Neural cell (in vitro differentiated cells): ENCODE measurements around the gene MCTP2. TPM values are rescaled to one million over a fixed set of nuclear protein-coding genes. Genes with fewer than 3 reads are reported as not detected.

Experiments
- H2AFZ ChIP-seq: fragments of 200-600, 300-800 bp; sonication (generic), shearing (Covaris generic); 2 replicates; pipeline ENCODE4 v1.6.0; 2014; ENCODE audit warnings: low read depth, mild to moderate bottlenecking, antibody characterized with exemption, low read length, moderate library complexity
- H3F3A ChIP-seq: fragments of 200-600 bp; shearing (Covaris generic); 2 replicates; pipeline ENCODE4 v1.6.1; 2016; ENCODE audit warnings: mild to moderate bottlenecking, moderate library complexity, mixed read lengths, antibody characterized with exemption, low read length; ENCODE audit not compliant: insufficient read depth, poor library complexity, severe bottlenecking
- H3K27ac ChIP-seq: fragments of 200-600, 300-800 bp; sonication (generic), shearing (Covaris generic); 2 replicates; pipeline ENCODE4 v1.5.1; 2014; ENCODE audit warnings: mild to moderate bottlenecking, low read length, moderate library complexity
- H3K27me3 ChIP-seq: fragments of 300-800, 200-600 bp; sonication (generic), shearing (Covaris generic); 2 replicates; pipeline ENCODE4 v1.6.0; 2014; ENCODE audit warnings: mild to moderate bottlenecking, low read depth, low read length, moderate library complexity; ENCODE audit not compliant: insufficient read depth
- H3K36me3 ChIP-seq: fragments of 300-800, 200-600 bp; sonication (generic), shearing (Covaris generic); 2 replicates; pipeline ENCODE4 v1.5.1; 2014; ENCODE audit warnings: mild to moderate bottlenecking, antibody characterized with exemption, low read length, moderate library complexity; ENCODE audit not compliant: insufficient read depth
- H3K4me2 ChIP-seq: fragments of 300-800, 200-600 bp; sonication (generic), shearing (Covaris generic); 2 replicates; pipeline ENCODE4 v1.6.0; 2014; ENCODE audit warnings: mild to moderate bottlenecking, low read length
- H3K4me3 ChIP-seq: fragments of 300-800, 200-600 bp; sonication (generic), shearing (Covaris generic); 2 replicates; pipeline ENCODE4 v1.5.1; 2014; ENCODE audit warnings: mild to moderate bottlenecking, low read length, moderate library complexity
- H3K79me2 ChIP-seq: fragments of 200-600 bp; shearing (Covaris generic); replicated peaks from 2 replicates; pipeline ENCODE4 v1.6.0; 2014; ENCODE audit warnings: mild to moderate bottlenecking, low read length, moderate library complexity; ENCODE audit not compliant: insufficient read depth
- H3K9ac ChIP-seq: fragments of 300-800, 200-600 bp; sonication (generic), shearing (Covaris generic); 2 replicates; pipeline ENCODE4 v1.6.1; 2016; ENCODE audit warnings: mild to moderate bottlenecking, low read length, mixed read lengths
- H3K9me2 ChIP-seq: fragments of 200-600 bp; shearing (Covaris generic); 2 replicates; pipeline ENCODE4 v1.6.1; 2016; ENCODE audit warnings: mild to moderate bottlenecking, low read length, mixed read lengths; ENCODE audit not compliant: insufficient read depth
- H3K9me3 ChIP-seq: fragments of 200-600, 300-800 bp; sonication (generic), shearing (Covaris generic); 2 replicates; pipeline ENCODE4 v1.6.1; 2016; ENCODE audit warnings: mild to moderate bottlenecking, mixed run types, low read length, moderate library complexity, mixed read lengths
- H4K20me1 ChIP-seq: fragments of 200-600 bp; shearing (Covaris generic); 2 replicates; pipeline ENCODE4 v1.6.1; 2016; ENCODE audit warnings: mild to moderate bottlenecking, mixed run types; ENCODE audit not compliant: insufficient read depth
- EP300 ChIP-seq: fragments of 450-650 bp; conservative IDR thresholded peaks from 2 replicates; pipeline ENCODE4 v1.6.1; 2014; ENCODE audit warnings: antibody characterized with exemption, mild to moderate bottlenecking, moderate library complexity; ENCODE audit not compliant: poor library complexity, severe bottlenecking
- EZH2 ChIP-seq: fragments of 200-600, 300-800 bp; shearing (Covaris generic), sonication (generic); IDR thresholded peaks from 2 replicates; pipeline ENCODE4 v1.6.1; 2014; ENCODE audit warnings: antibody characterized with exemption, low read length, borderline replicate concordance, mild to moderate bottlenecking; ENCODE audit not compliant: insufficient read depth, poor library complexity, severe bottlenecking
- MXI1 ChIP-seq: fragments of 450-650 bp; conservative IDR thresholded peaks from 2 replicates; pipeline ENCODE4 v1.6.1; 2014; ENCODE audit warnings: antibody characterized with exemption, mild to moderate bottlenecking; ENCODE audit not compliant: poor library complexity, severe bottlenecking
- POLR2AphosphoS5 ChIP-seq: IDR thresholded peaks from 2 replicates; pipeline ENCODE4 v1.6.1; 2012
- RAD21 ChIP-seq: fragments of 450-650 bp; conservative IDR thresholded peaks from 2 replicates; pipeline ENCODE4 v1.6.1; 2014; ENCODE audit warnings: antibody characterized with exemption, mild to moderate bottlenecking, moderate library complexity
- SMC3 ChIP-seq: fragments of 450-650 bp; conservative IDR thresholded peaks from 2 replicates; pipeline ENCODE4 v1.6.1; 2014; ENCODE audit warnings: antibody characterized with exemption, mild to moderate bottlenecking, moderate library complexity; ENCODE audit not compliant: poor library complexity
- TAF1 ChIP-seq: IDR thresholded peaks from 2 replicates; pipeline ENCODE4 v1.6.1; 2012; ENCODE audit warnings: low read depth
- polyA plus RNA-seq: library from polyadenylated mRNA; depleted of rRNA; stranded (reverse); fragments of >200 nt; gene quantifications from 2 replicates; pipeline ENCODE4 v1.2.3, GENCODE V29; 2014
- TF ChIP-seq, protein P1 (sequence below): fragments of 450-650 bp; IDR thresholded peaks from 2 replicates; pipeline ENCODE4 v1.5.1; 2014; ENCODE audit warnings: antibody characterized with exemption, mild to moderate bottlenecking, moderate library complexity; ENCODE audit not compliant: poor library complexity, severe bottlenecking
- TF ChIP-seq, protein P2 (sequence below): IDR thresholded peaks from 2 replicates; pipeline ENCODE4 v1.6.1; 2012; ENCODE audit warnings: borderline replicate concordance

The MCTP2 gene
- polyA plus RNA-seq, 1 donor from 2014 or later: not detected

DNA sequence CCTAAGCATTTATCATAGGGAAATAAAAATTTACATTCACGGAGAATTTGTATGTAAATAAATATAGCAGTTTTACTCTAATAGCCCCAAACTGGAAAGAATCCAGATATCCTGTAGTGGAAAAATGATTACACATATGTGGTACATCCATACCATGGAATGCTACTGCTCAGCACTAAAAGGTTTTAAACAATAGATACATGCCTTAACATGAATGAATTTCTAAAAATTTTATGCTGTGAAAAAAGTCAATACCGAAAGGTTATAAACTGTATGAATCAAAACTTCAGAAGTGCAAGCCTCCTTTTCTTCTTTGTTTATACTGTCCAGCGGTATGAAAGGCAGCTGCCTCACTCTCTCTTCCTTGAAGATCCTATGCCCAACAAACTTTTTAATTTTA, 37.5 kb upstream of the MCTP2 start:
- Histone ChIP-seq H3K4me2 (no peak overlapping the region), H3K27me3 (no peaks in the 10 kb centered on the region), H3K79me2 (no peaks in the 10 kb centered on the region), H3K9me3 (no peaks in the 10 kb centered on the region), H3K4me3 (no peak overlapping the region), H3K27ac (no peak overlapping the region), H3K9ac (no peak overlapping the region), H3K9me2 (no peaks in the 10 kb centered on the region), H3F3A (no peaks in the 10 kb centered on the region), H3K36me3 (no peaks in the 10 kb centered on the region), H2AFZ (no peak overlapping the region), H4K20me1 (no peaks in the 10 kb centered on the region)
- TF ChIP-seq MXI1 (no peak), POLR2AphosphoS5 (no peak), RAD21 (no peak), TAF1 (no peak)
- TF ChIP-seq, protein P1, sequence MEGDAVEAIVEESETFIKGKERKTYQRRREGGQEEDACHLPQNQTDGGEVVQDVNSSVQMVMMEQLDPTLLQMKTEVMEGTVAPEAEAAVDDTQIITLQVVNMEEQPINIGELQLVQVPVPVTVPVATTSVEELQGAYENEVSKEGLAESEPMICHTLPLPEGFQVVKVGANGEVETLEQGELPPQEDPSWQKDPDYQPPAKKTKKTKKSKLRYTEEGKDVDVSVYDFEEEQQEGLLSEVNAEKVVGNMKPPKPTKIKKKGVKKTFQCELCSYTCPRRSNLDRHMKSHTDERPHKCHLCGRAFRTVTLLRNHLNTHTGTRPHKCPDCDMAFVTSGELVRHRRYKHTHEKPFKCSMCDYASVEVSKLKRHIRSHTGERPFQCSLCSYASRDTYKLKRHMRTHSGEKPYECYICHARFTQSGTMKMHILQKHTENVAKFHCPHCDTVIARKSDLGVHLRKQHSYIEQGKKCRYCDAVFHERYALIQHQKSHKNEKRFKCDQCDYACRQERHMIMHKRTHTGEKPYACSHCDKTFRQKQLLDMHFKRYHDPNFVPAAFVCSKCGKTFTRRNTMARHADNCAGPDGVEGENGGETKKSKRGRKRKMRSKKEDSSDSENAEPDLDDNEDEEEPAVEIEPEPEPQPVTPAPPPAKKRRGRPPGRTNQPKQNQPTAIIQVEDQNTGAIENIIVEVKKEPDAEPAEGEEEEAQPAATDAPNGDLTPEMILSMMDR: no peak

DNA sequence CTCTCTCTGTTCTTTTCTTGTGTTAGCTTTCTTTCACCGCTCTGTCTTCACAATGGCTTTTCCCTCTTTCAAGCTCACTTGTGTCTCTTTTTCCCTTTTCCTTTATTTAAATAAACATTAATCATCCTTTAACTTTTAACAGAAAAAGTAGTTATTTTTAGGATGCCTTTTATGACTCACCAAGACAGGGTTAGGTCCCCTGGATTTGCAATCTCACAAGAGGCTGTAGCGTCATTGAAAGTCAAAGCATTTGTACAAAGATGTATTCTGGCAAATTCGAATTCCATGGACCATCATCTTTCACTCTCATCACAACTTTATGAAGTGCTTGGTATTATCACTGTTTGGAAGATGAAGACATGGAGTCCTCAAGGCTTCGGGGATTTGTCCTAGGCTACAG, 34.8 kb upstream of the MCTP2 start:
- Histone ChIP-seq H3K9me3 (no peaks in the 10 kb centered on the region), H3F3A (no peaks in the 10 kb centered on the region), H4K20me1 (no peaks in the 10 kb centered on the region), H3K36me3 (no peaks in the 10 kb centered on the region), H3K4me2 (no peak overlapping the region), H3K27me3 (no peaks in the 10 kb centered on the region), H3K9me2 (no peaks in the 10 kb centered on the region), H3K79me2 (no peaks in the 10 kb centered on the region), H3K27ac (no peak overlapping the region), H3K4me3 (no peak overlapping the region), H3K9ac (no peak overlapping the region), H2AFZ (no peak overlapping the region)
- no peak for TF ChIP-seq EZH2
- no peak for TF ChIP-seq SMC3
- TF ChIP-seq RAD21: no peak
- no peak for TF ChIP-seq TAF1
- no peak for TF ChIP-seq EP300
- TF ChIP-seq POLR2AphosphoS5: no peak

DNA sequence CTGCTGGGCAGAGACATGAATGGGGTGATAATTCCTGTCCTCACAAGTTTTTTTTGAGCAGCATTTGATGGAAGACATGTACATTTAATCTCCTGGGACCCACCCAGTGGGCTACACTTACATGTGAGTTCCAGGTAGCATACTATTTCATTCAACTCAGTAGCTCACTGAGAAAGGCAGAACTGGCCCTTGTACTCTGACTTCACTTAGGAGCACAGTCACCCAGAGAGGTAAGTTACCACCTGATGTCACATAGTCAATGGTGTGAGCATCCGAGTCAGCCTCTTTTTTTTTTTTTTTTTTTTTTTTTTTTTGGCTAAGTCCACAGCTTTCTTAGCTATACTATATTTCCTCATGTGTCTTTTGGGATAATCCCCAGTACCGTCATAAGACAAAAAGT, 32.7 kb upstream of the MCTP2 start:
- Histone ChIP-seq H3K36me3 (no peaks in the 10 kb centered on the region), H3K9me2 (no peaks in the 10 kb centered on the region)
- TF ChIP-seq MXI1 (no peak), SMC3 (no peak), TAF1 (no peak), EP300 (no peak), POLR2AphosphoS5 (no peak), RAD21 (no peak), EZH2 (no peak)
- TF ChIP-seq, protein P1: no peak
- TF ChIP-seq, protein P2, sequence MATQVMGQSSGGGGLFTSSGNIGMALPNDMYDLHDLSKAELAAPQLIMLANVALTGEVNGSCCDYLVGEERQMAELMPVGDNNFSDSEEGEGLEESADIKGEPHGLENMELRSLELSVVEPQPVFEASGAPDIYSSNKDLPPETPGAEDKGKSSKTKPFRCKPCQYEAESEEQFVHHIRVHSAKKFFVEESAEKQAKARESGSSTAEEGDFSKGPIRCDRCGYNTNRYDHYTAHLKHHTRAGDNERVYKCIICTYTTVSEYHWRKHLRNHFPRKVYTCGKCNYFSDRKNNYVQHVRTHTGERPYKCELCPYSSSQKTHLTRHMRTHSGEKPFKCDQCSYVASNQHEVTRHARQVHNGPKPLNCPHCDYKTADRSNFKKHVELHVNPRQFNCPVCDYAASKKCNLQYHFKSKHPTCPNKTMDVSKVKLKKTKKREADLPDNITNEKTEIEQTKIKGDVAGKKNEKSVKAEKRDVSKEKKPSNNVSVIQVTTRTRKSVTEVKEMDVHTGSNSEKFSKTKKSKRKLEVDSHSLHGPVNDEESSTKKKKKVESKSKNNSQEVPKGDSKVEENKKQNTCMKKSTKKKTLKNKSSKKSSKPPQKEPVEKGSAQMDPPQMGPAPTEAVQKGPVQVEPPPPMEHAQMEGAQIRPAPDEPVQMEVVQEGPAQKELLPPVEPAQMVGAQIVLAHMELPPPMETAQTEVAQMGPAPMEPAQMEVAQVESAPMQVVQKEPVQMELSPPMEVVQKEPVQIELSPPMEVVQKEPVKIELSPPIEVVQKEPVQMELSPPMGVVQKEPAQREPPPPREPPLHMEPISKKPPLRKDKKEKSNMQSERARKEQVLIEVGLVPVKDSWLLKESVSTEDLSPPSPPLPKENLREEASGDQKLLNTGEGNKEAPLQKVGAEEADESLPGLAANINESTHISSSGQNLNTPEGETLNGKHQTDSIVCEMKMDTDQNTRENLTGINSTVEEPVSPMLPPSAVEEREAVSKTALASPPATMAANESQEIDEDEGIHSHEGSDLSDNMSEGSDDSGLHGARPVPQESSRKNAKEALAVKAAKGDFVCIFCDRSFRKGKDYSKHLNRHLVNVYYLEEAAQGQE: no peak

More for the DNA sequence above, 32.7 kb upstream of the MCTP2 start:
- Histone ChIP-seq H3K4me3 (no peak overlapping the region), H3K27me3 (no peaks in the 10 kb centered on the region), H3K79me2 (no peaks in the 10 kb centered on the region), H3K9me3 (no peaks in the 10 kb centered on the region), H3K27ac (no peak overlapping the region), H3K4me2 (no peak overlapping the region), H4K20me1 (no peaks in the 10 kb centered on the region), H3K9ac (no peak overlapping the region), H3F3A (no peaks in the 10 kb centered on the region), H2AFZ (no peak overlapping the region)
